ENCODE data around the gene LLPH.

DNA sequence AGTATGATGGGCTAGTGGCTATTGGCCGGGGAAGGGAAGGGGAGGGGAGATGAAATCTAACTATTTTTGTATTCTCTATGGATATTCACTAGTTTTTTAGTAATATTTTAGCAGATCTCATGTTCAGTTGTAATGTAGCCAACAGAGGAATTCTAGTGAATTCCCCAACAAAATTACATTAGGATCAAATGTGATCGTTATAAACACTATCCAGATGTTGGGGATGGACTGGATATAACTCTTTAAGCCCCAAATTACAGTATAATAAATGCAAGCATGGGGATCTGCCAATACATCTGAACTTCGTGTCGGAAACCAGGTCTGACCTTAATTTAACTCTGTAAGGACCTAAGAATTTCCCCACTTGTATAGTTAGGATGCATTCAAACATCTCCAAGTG, 21.5 kb downstream of the LLPH start:
- TF ChIP-seq RAD21 (IDR thresholded peaks at IDR 0.05; ENCODE audit: low read depth) (no peak), MAX (IDR thresholded peaks at IDR 0.05) (no peak), FOXM1 (IDR thresholded peaks at IDR 0.05; ENCODE audit: borderline replicate concordance, low read depth) (no peak), ZBTB7A (IDR thresholded peaks at IDR 0.05; ENCODE audit: low read depth) (no peak), EP300 (IDR thresholded peaks at IDR 0.05; ENCODE audit: borderline replicate concordance) (no peak), EGR1 (IDR thresholded peaks at IDR 0.05) (no peak), NFIC (IDR thresholded peaks at IDR 0.05) (no peak), CEBPB (IDR thresholded peaks at IDR 0.05) (no peak), YY1 (IDR thresholded peaks at IDR 0.05; ENCODE audit: low read depth) (no peak), USF1 (IDR thresholded peaks at IDR 0.05) (no peak)
- TF ChIP-seq, protein P1, sequence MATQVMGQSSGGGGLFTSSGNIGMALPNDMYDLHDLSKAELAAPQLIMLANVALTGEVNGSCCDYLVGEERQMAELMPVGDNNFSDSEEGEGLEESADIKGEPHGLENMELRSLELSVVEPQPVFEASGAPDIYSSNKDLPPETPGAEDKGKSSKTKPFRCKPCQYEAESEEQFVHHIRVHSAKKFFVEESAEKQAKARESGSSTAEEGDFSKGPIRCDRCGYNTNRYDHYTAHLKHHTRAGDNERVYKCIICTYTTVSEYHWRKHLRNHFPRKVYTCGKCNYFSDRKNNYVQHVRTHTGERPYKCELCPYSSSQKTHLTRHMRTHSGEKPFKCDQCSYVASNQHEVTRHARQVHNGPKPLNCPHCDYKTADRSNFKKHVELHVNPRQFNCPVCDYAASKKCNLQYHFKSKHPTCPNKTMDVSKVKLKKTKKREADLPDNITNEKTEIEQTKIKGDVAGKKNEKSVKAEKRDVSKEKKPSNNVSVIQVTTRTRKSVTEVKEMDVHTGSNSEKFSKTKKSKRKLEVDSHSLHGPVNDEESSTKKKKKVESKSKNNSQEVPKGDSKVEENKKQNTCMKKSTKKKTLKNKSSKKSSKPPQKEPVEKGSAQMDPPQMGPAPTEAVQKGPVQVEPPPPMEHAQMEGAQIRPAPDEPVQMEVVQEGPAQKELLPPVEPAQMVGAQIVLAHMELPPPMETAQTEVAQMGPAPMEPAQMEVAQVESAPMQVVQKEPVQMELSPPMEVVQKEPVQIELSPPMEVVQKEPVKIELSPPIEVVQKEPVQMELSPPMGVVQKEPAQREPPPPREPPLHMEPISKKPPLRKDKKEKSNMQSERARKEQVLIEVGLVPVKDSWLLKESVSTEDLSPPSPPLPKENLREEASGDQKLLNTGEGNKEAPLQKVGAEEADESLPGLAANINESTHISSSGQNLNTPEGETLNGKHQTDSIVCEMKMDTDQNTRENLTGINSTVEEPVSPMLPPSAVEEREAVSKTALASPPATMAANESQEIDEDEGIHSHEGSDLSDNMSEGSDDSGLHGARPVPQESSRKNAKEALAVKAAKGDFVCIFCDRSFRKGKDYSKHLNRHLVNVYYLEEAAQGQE (IDR thresholded peaks at IDR 0.05; ENCODE audit: low read depth) = no peak
